Measurements from ENCODE around the gene SORCS2. TPM values are rescaled to one million over a fixed set of nuclear protein-coding genes. Genes with fewer than 3 reads are reported as not detected.

Gene SORCS2
- total RNA-seq, 1 experiment from 2014 or later = 0.15 TPM

DNA sequence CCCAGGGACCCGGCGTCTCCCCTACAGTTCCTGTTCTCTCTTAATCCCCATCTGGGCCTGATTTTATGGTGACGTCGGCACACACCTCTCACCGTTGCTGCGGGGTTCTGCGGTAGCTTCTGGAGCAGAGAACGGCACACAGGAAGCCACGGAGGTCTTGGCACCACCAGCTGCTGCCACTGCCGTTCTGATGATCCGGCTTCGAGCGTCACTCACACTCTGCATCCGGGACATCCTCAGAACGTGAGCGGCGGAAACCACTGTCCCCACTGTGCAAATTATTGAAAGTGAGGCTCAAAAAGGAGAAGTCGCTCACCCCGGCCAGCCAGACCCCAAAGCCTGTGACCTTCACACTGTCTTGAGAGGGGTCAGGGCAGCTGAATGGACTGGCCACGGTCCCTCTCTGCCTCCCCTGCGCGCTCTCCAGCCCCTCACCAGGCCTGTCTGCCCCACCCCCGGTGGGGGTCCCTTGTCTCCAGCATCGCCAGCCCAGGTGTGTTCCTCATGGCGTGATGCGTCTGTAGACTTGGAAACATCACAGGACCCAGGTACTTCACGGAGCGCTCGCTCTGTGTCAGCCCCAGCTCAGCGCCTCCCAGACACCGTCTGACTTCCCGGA, 546.2 kb downstream of the SORCS2 start:
- ChIA-PET CTCF (no interaction called here), POLR2A (no interaction called here)
- intact Hi-C loops (cut with micrococcal nuclease; ENCODE audit: unreplicated experiment) = no loop called here
- Histone ChIP-seq H3K4me3 (ENCODE audit: low read depth in 2 of 2, low read length in 2 of 2) (no peak overlapping the region), H3K27me3 (ENCODE audit: control insufficient read depth, insufficient read depth, low read length) (no peaks in the 10 kb centered on the region), H3K4me1 (ENCODE audit: control insufficient read depth, insufficient read depth, low read length) (no peaks in the 10 kb centered on the region), H3K27ac (ENCODE audit: low read length) (no peak overlapping the region), H3K9me3 (ENCODE audit: control insufficient read depth, insufficient read depth, low read depth, low read length) (no peaks in the 10 kb centered on the region), H3K36me3 (ENCODE audit: control insufficient read depth, insufficient read depth, low read length) (no peaks in the 10 kb centered on the region)
- ATAC-seq = no peak
- in situ Hi-C loops (cut with HindIII; ENCODE audit: low pct_unique_long_range_greater_than_20kb, low sequenced_read_pairs) = no loop called here
- BruUV-seq (replicated peaks) = no TSS peak
- TF ChIP-seq, protein P1, sequence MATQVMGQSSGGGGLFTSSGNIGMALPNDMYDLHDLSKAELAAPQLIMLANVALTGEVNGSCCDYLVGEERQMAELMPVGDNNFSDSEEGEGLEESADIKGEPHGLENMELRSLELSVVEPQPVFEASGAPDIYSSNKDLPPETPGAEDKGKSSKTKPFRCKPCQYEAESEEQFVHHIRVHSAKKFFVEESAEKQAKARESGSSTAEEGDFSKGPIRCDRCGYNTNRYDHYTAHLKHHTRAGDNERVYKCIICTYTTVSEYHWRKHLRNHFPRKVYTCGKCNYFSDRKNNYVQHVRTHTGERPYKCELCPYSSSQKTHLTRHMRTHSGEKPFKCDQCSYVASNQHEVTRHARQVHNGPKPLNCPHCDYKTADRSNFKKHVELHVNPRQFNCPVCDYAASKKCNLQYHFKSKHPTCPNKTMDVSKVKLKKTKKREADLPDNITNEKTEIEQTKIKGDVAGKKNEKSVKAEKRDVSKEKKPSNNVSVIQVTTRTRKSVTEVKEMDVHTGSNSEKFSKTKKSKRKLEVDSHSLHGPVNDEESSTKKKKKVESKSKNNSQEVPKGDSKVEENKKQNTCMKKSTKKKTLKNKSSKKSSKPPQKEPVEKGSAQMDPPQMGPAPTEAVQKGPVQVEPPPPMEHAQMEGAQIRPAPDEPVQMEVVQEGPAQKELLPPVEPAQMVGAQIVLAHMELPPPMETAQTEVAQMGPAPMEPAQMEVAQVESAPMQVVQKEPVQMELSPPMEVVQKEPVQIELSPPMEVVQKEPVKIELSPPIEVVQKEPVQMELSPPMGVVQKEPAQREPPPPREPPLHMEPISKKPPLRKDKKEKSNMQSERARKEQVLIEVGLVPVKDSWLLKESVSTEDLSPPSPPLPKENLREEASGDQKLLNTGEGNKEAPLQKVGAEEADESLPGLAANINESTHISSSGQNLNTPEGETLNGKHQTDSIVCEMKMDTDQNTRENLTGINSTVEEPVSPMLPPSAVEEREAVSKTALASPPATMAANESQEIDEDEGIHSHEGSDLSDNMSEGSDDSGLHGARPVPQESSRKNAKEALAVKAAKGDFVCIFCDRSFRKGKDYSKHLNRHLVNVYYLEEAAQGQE (IDR thresholded peaks at IDR 0.05; ENCODE audit: insufficient read depth in 1 of 2, low read depth in 2 of 2, low read length in 1 of 2) = no peak
- TF ChIP-seq POLR2AphosphoS5 (IDR thresholded peaks at IDR 0.05; ENCODE audit: low read depth, low read length) (no peak), SIN3A (IDR thresholded peaks at IDR 0.05; ENCODE audit: borderline replicate concordance, insufficient read depth, low read depth, low read length) (no peak), TCF7L2 (IDR thresholded peaks at IDR 0.05; ENCODE audit: low read depth, low read length) (no peak)
- TF ChIP-seq, protein P2, sequence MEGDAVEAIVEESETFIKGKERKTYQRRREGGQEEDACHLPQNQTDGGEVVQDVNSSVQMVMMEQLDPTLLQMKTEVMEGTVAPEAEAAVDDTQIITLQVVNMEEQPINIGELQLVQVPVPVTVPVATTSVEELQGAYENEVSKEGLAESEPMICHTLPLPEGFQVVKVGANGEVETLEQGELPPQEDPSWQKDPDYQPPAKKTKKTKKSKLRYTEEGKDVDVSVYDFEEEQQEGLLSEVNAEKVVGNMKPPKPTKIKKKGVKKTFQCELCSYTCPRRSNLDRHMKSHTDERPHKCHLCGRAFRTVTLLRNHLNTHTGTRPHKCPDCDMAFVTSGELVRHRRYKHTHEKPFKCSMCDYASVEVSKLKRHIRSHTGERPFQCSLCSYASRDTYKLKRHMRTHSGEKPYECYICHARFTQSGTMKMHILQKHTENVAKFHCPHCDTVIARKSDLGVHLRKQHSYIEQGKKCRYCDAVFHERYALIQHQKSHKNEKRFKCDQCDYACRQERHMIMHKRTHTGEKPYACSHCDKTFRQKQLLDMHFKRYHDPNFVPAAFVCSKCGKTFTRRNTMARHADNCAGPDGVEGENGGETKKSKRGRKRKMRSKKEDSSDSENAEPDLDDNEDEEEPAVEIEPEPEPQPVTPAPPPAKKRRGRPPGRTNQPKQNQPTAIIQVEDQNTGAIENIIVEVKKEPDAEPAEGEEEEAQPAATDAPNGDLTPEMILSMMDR (IDR thresholded peaks at IDR 0.05) = no peak
- DNase-seq (ENCODE audit: low read depth, low spot score) = no peak

DNA sequence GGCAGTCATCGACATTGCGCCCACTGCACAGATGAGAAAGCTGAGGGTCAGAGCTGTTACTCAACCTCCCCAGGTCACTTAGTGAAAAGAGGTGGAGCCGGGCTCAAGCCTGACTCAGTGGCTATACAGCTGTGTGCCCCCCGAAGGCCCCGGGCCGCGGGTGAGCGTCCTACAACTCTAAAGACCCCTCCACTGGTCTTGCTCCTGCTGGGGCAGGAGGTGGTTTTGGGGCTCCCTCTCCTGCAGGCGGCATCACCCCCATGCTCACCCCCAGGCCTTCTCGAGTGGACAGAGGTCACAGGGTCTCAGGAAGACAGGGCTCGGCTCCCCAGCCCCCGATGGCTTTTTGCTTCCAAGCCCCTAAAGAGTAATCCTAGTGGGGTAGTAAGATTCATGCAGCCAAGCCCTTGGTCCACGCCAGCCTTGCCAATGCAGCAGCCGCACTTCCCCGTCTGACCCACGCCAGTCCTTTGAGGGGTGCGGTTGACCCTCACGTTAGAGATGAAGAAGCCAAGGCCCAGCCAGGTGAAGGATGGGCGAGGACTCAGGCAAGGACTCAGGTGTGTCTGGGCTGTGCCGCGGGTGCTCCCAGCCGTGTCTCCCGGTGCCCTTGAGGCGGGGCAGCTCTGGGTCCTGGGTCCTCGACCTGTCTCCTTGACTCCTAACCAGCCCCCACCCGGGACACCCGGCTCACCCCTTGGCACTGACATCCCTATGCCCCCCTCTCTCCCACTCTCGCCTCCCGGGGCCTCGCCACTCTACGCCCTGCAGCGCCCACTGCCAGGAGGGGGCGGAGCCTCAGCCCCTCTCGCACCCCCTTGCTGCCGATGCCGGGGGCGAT, 547.0 kb downstream of the SORCS2 start:
- intact Hi-C loops (cut with micrococcal nuclease; ENCODE audit: unreplicated experiment) = no loop called here
- POLR2A ChIA-PET = no interaction called here
- H3K27me3 ChIP-seq (ENCODE audit: control insufficient read depth, insufficient read depth, low read length) = no peaks in the 10 kb centered on the region
- no peak for DNase-seq (ENCODE audit: low read depth, low spot score)
- no peak for ATAC-seq
- no peaks in the 10 kb centered on the region for H3K9me3 ChIP-seq (ENCODE audit: control insufficient read depth, insufficient read depth, low read depth, low read length)
- TF ChIP-seq, protein P2 (IDR thresholded peaks at IDR 0.05) = no peak
- TF ChIP-seq TCF7L2 (IDR thresholded peaks at IDR 0.05; ENCODE audit: low read depth, low read length) = no peak
- TF ChIP-seq, protein P1 (IDR thresholded peaks at IDR 0.05; ENCODE audit: insufficient read depth in 1 of 2, low read depth in 2 of 2, low read length in 1 of 2) = no peak
- CTCF ChIA-PET = no interaction called here
- H3K4me3 ChIP-seq (ENCODE audit: low read depth in 2 of 2, low read length in 2 of 2) = no peak overlapping the region
- BruUV-seq (replicated peaks) = no TSS peak
- H3K36me3 ChIP-seq (ENCODE audit: control insufficient read depth, insufficient read depth, low read length) = no peaks in the 10 kb centered on the region
- H3K4me1 ChIP-seq (ENCODE audit: control insufficient read depth, insufficient read depth, low read length) = no peaks in the 10 kb centered on the region
- no peak overlapping the region for H3K27ac ChIP-seq (ENCODE audit: low read length)
- in situ Hi-C loops (cut with HindIII; ENCODE audit: low pct_unique_long_range_greater_than_20kb, low sequenced_read_pairs) = no loop called here

Data from Panc1 (cell line).